ENCODE results near the gene RHBDD1. TPM values are rescaled to one million over a fixed set of nuclear protein-coding genes. Genes with fewer than 3 reads are reported as not detected.

RHBDD1 gene
- total RNA-seq, 1 donor, result 92.2 TPM

DNA sequence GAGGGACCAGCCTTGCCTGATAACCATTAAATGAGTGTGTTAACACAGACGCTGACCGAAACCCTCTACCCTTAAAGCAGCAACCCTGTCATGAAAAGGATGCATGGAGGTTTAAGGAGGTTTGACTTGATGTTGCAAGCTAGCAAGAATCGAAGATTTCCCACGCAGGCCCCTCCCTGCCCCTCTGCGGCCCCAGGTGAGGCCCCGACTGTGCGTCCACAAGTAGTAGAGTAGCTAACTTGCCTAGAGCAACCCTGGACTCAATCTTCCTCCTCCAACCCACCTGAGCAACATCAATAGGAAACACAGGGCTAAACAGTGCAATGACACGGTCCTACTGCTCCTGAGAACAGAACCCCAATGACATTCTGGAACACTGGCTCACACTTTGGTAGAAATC, 178.0 kb downstream of the RHBDD1 start:
- H3K4me3 ChIP-seq (ENCODE audit: low read length), result no peak overlapping the region
- no peaks in the 10 kb centered on the region for H3K27me3 ChIP-seq (ENCODE audit: insufficient read depth, low read length)
- no peaks in the 10 kb centered on the region for H3K9me3 ChIP-seq (ENCODE audit: low read depth, low read length)
- no peaks in the 10 kb centered on the region for H3K4me1 ChIP-seq (ENCODE audit: insufficient read depth, low read length)

DNA sequence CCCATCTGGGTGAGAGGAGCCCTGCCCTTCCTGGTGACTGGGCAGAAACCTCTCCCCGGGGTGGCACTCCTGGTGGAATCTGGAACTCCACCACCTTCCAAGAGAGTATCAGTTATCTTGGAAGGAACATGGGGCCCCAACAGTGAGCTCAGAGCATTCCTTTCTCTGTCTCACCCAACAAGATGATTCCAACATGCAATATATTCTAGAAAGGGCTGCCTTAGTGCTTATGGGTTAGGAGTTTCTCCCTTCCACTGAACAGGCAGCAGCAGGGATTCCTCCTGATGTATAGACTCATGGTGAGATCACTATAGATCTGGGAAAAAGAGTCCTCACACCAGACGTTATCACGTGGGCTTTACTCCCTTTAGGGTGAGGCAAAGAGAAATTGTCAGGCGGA, 181.0 kb downstream of the RHBDD1 start:
- no peak overlapping the region for H3K4me3 ChIP-seq (ENCODE audit: low read length)
- H3K27me3 ChIP-seq (ENCODE audit: insufficient read depth, low read length), result no peaks in the 10 kb centered on the region
- H3K4me1 ChIP-seq (ENCODE audit: insufficient read depth, low read length), result no peaks in the 10 kb centered on the region
- no peaks in the 10 kb centered on the region for H3K9me3 ChIP-seq (ENCODE audit: low read depth, low read length)

DNA sequence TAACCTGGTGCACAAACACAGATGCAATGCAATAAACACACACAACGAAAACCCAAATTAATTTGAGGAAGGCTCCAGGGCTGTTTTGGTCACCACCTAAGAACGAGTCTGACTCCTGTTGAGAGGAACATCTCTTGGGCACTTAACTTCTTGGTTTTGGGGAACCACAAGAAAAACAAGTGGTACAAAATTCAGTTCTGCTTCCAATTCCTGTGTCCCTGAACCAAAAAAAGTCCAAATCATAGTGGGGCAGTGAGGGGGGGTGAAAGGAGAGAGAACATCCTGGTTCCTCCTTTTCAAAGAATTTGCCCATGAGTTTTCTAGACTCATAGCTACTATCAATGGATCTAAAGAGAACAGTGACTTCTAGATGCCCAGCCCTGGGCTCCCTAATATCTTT, 184.6 kb downstream of the RHBDD1 start:
- Histone ChIP-seq H3K4me3 (ENCODE audit: low read length) (no peak overlapping the region), H3K27me3 (ENCODE audit: insufficient read depth, low read length) (no peaks in the 10 kb centered on the region), H3K4me1 (ENCODE audit: insufficient read depth, low read length) (no peaks in the 10 kb centered on the region), H3K9me3 (ENCODE audit: low read depth, low read length) (no peaks in the 10 kb centered on the region)

DNA sequence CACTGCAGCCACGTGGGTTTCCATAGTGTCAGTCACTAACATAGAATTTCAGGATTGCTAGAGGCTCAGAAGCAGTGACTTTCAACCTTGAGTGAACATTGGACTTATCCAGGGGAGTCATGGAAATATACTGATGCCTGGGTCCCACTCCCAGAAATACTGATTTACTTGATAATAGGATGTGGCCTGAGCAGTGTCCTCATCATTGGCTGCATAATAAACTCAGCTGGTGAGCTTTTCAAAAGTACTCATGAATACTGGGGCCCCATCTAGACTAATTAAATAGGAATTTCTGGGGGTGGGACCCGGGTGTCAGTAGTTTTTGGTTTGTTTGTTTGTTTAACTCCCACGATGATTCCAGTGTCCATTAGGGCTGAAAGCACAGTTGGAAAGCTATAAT, 186.8 kb downstream of the RHBDD1 start:
- no peaks in the 10 kb centered on the region for H3K27me3 ChIP-seq (ENCODE audit: insufficient read depth, low read length)
- H3K4me1 ChIP-seq (ENCODE audit: insufficient read depth, low read length), result no peaks in the 10 kb centered on the region
- no peaks in the 10 kb centered on the region for H3K9me3 ChIP-seq (ENCODE audit: low read depth, low read length)
- H3K4me3 ChIP-seq (ENCODE audit: low read length), result no peak overlapping the region

DNA sequence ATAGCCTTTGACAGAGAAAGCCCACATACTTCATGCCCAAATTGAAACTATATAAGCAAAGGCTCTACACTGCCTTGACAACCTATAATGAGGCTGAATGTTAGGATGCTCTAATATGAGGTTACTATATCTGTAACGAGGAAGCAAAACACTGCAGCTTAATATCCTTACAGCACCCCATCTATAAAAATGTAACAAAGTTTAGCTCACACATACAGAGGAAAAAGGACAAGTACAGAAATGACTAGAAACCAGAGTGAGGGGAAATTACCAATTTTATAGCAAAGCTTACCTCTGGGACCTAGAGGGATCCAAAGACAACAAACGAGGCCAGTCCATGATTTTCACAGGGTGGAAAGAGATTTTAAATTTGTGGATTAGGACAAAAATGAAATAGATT, 189.7 kb downstream of the RHBDD1 start:
- Histone ChIP-seq H3K27me3 (ENCODE audit: insufficient read depth, low read length) (no peaks in the 10 kb centered on the region), H3K4me1 (ENCODE audit: insufficient read depth, low read length) (peaks cover 2% of the 10 kb centered on the region), H3K9me3 (ENCODE audit: low read depth, low read length) (no peaks in the 10 kb centered on the region), H3K4me3 (ENCODE audit: low read length) (no peak overlapping the region)

DNA sequence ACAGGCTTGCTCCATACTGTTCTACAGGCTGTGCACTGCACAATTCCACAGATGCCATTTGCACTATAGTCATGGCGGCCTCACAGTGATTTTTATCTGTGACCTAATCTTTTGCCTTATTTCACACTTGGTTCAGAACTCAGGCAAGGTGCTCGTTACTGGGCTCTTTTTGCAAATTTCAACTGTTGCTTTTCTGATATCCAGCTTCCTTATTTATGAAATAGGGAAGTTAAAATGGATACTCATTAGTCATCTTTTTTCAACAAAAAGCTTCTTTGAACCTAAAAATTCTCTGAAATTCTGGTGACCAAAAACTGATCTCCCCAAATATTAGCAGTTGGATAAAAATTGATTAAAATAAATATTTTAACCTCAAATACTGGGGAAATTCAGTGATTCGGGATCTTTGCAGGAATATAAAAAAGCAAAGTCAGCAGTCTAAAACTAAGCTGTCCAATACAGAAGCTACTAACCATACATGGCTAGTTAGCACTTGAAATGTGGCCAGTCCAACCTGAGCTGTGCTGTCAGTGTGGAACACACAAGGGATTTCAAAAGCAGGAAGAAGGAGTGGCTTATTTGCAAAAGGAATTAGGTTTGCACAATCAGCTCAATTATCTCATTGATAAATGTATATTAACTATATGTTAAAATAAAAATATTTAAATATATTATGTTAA, 193.7 kb downstream of the RHBDD1 start:
- no peak overlapping the region for H3K4me3 ChIP-seq (ENCODE audit: low read length)
- peaks cover 2% of the 10 kb centered on the region for H3K4me1 ChIP-seq (ENCODE audit: insufficient read depth, low read length)
- no peaks in the 10 kb centered on the region for H3K9me3 ChIP-seq (ENCODE audit: low read depth, low read length)
- H3K27me3 ChIP-seq (ENCODE audit: insufficient read depth, low read length), result no peaks in the 10 kb centered on the region

DNA sequence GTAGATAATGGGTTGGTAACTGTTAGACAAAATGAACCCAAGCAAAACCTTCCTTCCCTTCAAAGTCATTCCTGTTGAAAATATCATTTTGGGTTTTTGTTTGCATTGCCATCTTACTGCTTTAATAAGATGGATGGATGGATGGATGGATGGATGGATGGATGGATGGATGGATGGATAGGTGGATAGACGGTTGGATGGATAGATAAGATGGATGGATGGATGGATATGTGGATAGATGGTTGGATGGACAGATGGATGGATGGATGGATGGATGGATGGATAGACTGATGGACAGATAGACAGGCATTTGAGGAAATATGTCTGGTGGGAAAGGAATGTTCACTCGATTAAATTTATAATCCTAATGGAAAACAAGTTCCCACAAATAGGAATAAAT, 194.9 kb downstream of the RHBDD1 start:
- no peaks in the 10 kb centered on the region for H3K27me3 ChIP-seq (ENCODE audit: insufficient read depth, low read length)
- H3K9me3 ChIP-seq (ENCODE audit: low read depth, low read length), result no peaks in the 10 kb centered on the region
- no peak overlapping the region for H3K4me3 ChIP-seq (ENCODE audit: low read length)

DNA sequence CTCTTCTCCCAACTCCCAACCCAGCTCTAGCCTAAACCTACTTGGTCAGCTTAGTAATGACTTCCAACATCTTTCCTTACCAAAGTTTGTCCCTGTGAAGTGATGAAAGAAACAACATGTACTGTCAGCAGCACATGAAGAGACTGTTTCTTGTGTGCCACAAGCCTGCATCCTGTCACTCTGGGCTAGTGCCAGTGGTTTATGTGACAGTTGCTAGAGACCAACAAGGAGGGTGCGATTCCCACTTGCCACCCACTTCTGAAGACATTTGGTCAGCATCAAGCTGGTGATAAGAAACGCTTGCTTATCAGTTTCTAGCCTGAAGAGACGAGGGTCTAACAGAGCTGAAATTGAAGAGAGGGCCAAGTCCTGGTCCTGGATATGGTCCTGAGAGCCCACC, 195.5 kb downstream of the RHBDD1 start:
- H3K27me3 ChIP-seq (ENCODE audit: insufficient read depth, low read length), result no peaks in the 10 kb centered on the region
- H3K4me1 ChIP-seq (ENCODE audit: insufficient read depth, low read length), result peaks cover 2% of the 10 kb centered on the region
- H3K9me3 ChIP-seq (ENCODE audit: low read depth, low read length), result no peaks in the 10 kb centered on the region
- H3K4me3 ChIP-seq (ENCODE audit: low read length), result no peak overlapping the region

More for the DNA sequence above, 194.9 kb downstream of the RHBDD1 start:
- H3K4me1 ChIP-seq (ENCODE audit: insufficient read depth, low read length), result peaks cover 2% of the 10 kb centered on the region

DNA sequence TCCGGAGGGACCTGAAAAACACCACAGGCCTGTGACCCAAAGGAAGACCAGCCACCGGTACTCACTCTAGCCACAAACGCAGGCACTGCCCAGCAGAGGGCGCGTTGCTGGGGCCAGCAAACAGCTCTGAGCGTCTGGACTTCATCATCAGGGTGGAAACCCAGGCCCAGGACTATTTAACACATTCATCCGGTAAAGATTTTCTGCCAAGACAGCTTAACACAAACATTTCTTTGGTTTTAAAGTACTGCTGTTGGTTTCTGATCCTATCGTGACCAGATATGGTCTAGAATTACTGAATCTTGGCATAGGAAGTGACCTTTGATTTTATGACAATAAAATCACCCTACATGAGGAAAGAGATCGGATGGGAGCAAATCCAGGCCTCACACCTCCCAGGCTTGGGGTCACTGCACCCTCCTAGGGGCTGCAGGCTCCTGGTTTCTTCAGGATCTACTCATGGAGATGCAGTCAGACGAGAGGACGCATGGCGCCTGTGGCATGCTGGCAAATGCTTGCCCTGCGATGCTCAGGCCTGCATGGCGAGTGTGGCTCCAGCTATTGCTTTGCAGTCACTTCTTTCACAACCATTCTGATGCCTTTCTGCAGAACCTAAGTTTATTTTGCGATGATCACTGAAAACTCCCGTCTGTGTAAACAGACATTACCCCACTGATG, 197.8 kb downstream of the RHBDD1 start:
- no peak overlapping the region for H3K4me3 ChIP-seq (ENCODE audit: low read length)
- no peaks in the 10 kb centered on the region for H3K27me3 ChIP-seq (ENCODE audit: insufficient read depth, low read length)
- no peaks in the 10 kb centered on the region for H3K9me3 ChIP-seq (ENCODE audit: low read depth, low read length)
- peaks cover 2% of the 10 kb centered on the region for H3K4me1 ChIP-seq (ENCODE audit: insufficient read depth, low read length)

DNA sequence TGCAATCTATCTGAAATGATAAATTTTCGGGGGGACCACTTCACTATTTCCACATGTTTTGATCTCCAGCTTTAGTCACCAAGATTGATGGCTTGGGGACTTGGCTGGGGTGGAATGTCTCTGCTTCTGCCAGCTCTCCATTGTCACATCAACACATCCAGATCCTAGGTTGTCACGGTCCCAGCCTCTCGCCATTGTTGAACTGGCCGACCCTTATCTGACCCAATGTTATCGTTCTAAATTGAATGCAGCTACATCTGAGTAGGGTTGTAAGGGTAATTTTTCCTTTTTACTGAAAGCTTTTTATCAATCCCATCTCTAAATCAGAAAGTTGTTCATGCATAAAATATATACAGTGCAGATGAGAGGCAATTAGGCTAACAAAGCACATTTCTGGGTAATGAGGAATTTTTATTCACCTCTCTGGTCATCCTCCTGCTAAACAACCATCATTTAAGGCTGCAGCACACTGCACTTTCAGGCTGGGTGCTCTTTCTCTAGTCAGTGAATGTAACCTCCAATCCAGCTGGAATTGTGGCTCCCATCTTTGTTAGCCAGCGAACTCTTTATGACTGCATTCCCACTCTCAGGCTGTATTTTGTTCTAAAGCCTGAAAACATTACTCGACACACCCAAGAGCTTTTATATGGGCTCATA, 200.0 kb downstream of the RHBDD1 start:
- Histone ChIP-seq H3K4me1 (ENCODE audit: insufficient read depth, low read length) (no peaks in the 10 kb centered on the region), H3K4me3 (ENCODE audit: low read length) (no peak overlapping the region), H3K9me3 (ENCODE audit: low read depth, low read length) (no peaks in the 10 kb centered on the region), H3K27me3 (ENCODE audit: insufficient read depth, low read length) (no peaks in the 10 kb centered on the region)

DNA sequence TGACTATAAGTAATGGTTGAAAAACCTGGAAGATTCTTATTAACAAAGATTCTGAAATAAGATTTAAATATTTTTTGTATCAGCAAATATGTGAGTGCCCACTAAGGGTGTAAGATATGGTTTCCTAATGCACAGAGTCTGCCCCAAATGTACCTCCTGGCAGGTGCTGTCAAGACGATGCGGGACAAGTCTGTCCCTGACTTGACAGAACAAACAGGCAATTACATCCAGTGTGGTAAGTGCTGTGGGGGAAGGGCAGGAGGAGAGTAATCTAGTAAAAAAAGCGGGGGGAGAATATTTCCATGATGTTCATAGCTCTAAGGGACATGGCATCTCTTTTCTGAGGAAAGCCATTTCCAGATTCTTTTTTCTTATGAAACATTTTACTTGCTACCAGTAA, 200.7 kb downstream of the RHBDD1 start:
- no peaks in the 10 kb centered on the region for H3K27me3 ChIP-seq (ENCODE audit: insufficient read depth, low read length)
- no peaks in the 10 kb centered on the region for H3K9me3 ChIP-seq (ENCODE audit: low read depth, low read length)
- no peak overlapping the region for H3K4me3 ChIP-seq (ENCODE audit: low read length)
- no peaks in the 10 kb centered on the region for H3K4me1 ChIP-seq (ENCODE audit: insufficient read depth, low read length)

DNA sequence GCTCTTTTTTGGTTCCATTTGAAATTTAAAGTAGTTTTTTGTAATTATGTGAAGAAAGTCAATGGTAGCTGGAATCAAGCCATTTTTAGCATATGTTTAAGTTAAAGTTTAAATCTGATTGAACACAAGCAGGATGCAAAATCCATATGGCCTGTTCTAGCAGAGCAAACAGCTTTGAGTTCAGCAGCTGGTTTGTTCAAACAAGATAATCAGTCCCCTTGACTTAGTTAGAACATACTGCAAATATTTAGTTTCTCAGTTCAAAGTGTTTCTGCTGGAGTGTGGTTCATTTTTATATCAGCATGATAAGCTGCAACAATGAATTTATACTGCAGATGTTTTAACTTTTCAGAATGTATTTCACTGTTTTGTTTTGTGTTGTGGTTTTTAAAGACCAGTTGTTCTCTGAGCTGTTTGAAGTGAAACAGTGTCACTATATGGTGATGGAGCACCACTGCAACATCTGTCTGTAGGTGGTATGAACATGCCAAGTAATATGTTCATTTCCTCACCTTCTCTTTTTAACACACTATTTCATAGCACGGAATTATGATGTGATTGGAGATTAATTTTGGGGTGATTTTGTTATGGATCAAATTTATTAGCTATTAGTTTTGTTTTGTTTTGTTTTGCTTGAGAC, 202.8 kb downstream of the RHBDD1 start:
- no peaks in the 10 kb centered on the region for H3K4me1 ChIP-seq (ENCODE audit: insufficient read depth, low read length)
- H3K27me3 ChIP-seq (ENCODE audit: insufficient read depth, low read length), result peaks cover 3% of the 10 kb centered on the region
- H3K4me3 ChIP-seq (ENCODE audit: low read length), result no peak overlapping the region
- H3K9me3 ChIP-seq (ENCODE audit: low read depth, low read length), result no peaks in the 10 kb centered on the region

DNA sequence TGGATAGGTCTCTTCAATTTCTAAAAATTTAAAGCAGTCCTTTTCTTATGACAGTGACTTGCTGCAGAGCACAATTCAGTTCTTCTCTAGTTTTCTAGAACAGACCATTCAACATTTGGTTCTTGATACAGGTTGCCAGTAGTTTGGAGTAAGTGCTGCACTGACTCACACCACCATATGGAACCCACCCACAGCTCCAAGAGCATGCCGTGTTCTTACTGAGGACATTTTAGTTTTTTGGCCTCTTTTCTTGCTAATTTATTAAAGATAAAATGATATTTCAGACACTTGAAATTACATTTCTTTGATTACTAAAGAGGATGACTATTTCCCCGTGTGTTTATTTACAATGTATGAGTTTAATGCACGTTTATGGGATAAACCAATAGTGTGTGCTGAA, 208.1 kb downstream of the RHBDD1 start:
- H3K27me3 ChIP-seq (ENCODE audit: insufficient read depth, low read length), result peaks cover 3% of the 10 kb centered on the region
- no peaks in the 10 kb centered on the region for H3K9me3 ChIP-seq (ENCODE audit: low read depth, low read length)
- H3K4me3 ChIP-seq (ENCODE audit: low read length), result no peak overlapping the region
- no peaks in the 10 kb centered on the region for H3K4me1 ChIP-seq (ENCODE audit: insufficient read depth, low read length)

Data from mononuclear cell (primary cell).